HG02840 (cell line): ENCODE results near the gene TAMALIN.

Experiments
- ATAC-seq: cut with Tn5 transposase; IDR thresholded peaks from one replicate; pipeline ENCODE4 v1.9.1; 2021; ENCODE audit warnings: mild to moderate bottlenecking, moderate library complexity, moderate number of reproducible peaks; ENCODE audit not compliant: unreplicated experiment, low FRiP score

TAMALIN gene

GRCh38 chr12:52010692-52011601 is 4.2 kb downstream of the TAMALIN start:
- ATAC-seq: no peak

GRCh38 chr12:52011602-52012214 is 5.0 kb downstream of the TAMALIN start:
- no peak for ATAC-seq

- ATAC-seq: no peak
These were observed 7.0 kb downstream of the TAMALIN start for GRCh38 chr12:52013626-52014310.

GRCh38 chr12:52014567-52015530 is 8.1 kb downstream of the TAMALIN start:
- ATAC-seq: no peak

GRCh38 chr12:52015532-52016041 is 8.8 kb downstream of the TAMALIN start:
- no peak for ATAC-seq

GRCh38 chr12:52018433-52019112 is 11.8 kb downstream of the TAMALIN start:
- no peak for ATAC-seq

GRCh38 chr12:52019113-52019770 is 12.5 kb downstream of the TAMALIN start:
- no peak for ATAC-seq

GRCh38 chr12:52020539-52021336 is 14.0 kb downstream of the TAMALIN start:
- ATAC-seq: no peak

GRCh38 chr12:52022841-52023181 is 16.1 kb downstream of the TAMALIN start:
- no peak for ATAC-seq

GRCh38 chr12:52023182-52023975 is 16.6 kb downstream of the TAMALIN start:
- no peak for ATAC-seq

- no peak for ATAC-seq
These were observed 17.4 kb downstream of the TAMALIN start for GRCh38 chr12:52023976-52024688.

- no peak for ATAC-seq
These were observed 18.1 kb downstream of the TAMALIN start for GRCh38 chr12:52024845-52025230.

GRCh38 chr12:52026263-52026662 is 19.5 kb downstream of the TAMALIN start:
- no peak for ATAC-seq

- ATAC-seq: no peak
These were observed 20.5 kb downstream of the TAMALIN start for GRCh38 chr12:52027085-52027843.

- no peak for ATAC-seq
These were observed 22.9 kb downstream of the TAMALIN start for GRCh38 chr12:52029685-52030084.

- ATAC-seq: no peak
These were observed 25.7 kb downstream of the TAMALIN start for GRCh38 chr12:52032446-52032803.
